GM23338 (cell line): ENCODE results near the gene PPP2R5E. TPM values are rescaled to one million over a fixed set of nuclear protein-coding genes. Genes with fewer than 3 reads are reported as not detected.

ENCODE experiments used
- polyA plus RNA-seq: library from polyadenylated mRNA; unstranded; fragments of >200 nt; fragmentation: Nextera tagmentation; extraction: Ambion mirVana; gene quantifications from 2 replicates; pipeline ENCODE4 v1.2.1, GENCODE V29; 2016
- small RNA-seq: library from RNA; depleted of rRNA; stranded (forward); fragments of <200 nt; gene quantifications from one replicate; pipeline ENCODE3, GENCODE V24; 2014; ENCODE audit warnings: low replicate concordance
- total RNA-seq: library from RNA; depleted of rRNA; stranded (reverse); fragments of >200 nt; shearing (Covaris generic); gene quantifications from 2 replicates; pipeline ENCODE4 v1.2.3, GENCODE V29; 2014; rRNA removed

The PPP2R5E gene
- total and polyA plus RNA-seq, 2 experiments from 2014 or later = 40.9 to 45.5 TPM

Small RNAs within 50 kb of the gene (small RNA-seq; reads per million reads assigned to genes)
- not detected for gene RF00601

Other genes with a start within 250 kb of the PPP2R5E start
- not detected in 2 replicates for gene GPHB5, start 224.4 kb downstream of the PPP2R5E start, total RNA-seq
- not detected in 2 replicates for gene GPHB5, start 224.4 kb downstream of the PPP2R5E start, polyA plus RNA-seq
- 31.8 and 37.3 TPM in 2 replicates for gene WDR89, start 98.5 kb upstream of the PPP2R5E start, total RNA-seq
- gene WDR89, start 98.5 kb upstream of the PPP2R5E start, polyA plus RNA-seq = 17.4 and 21.5 TPM in 2 replicates
- 11.1 and 14.1 TPM in 2 replicates for gene SGPP1, start 184.7 kb upstream of the PPP2R5E start, total RNA-seq
- 4.2 and 4.3 TPM in 2 replicates for gene SGPP1, start 184.7 kb upstream of the PPP2R5E start, polyA plus RNA-seq